HG02943 (cell line): ENCODE results near the gene RABL2B.

Source experiments
- ATAC-seq: cut with Tn5 transposase; IDR thresholded peaks from one replicate; pipeline ENCODE4 v1.9.1; 2021; ENCODE audit warnings: mild to moderate bottlenecking, low read depth, moderate library complexity; ENCODE audit not compliant: unreplicated experiment

The RABL2B gene

GRCh38 chr22:50739279-50739691 is 44.2 kb downstream of the RABL2B start:
- ATAC-seq, result no peak

- no peak for ATAC-seq
These were observed 44.7 kb downstream of the RABL2B start for GRCh38 chr22:50738649-50739227.

- no peak for ATAC-seq
These were observed 45.4 kb downstream of the RABL2B start, which contains the start of gene ACR for GRCh38 chr22:50737728-50738648. TSS of gene ACR (plus strand) at chr22:50738204. CDS start at chr22:50738236, 32 bp downstream.

GRCh38 chr22:50735739-50736030 is 47.8 kb downstream of the RABL2B start:
- ATAC-seq, result no peak

GRCh38 chr22:50734986-50735738 is 48.3 kb downstream of the RABL2B start:
- no peak for ATAC-seq

- no peak for ATAC-seq
These were observed 49.1 kb downstream of the RABL2B start for GRCh38 chr22:50734343-50734771.

- no peak for ATAC-seq
These were observed 49.7 kb downstream of the RABL2B start for GRCh38 chr22:50733521-50734342.

- no peak for ATAC-seq
These were observed 50.8 kb downstream of the RABL2B start for GRCh38 chr22:50732681-50733080.

- no peak for ATAC-seq
These were observed 51.4 kb downstream of the RABL2B start for GRCh38 chr22:50731811-50732624.

GRCh38 chr22:50730941-50731661 is 52.3 kb downstream of the RABL2B start:
- ATAC-seq, result no peak

GRCh38 chr22:50730013-50730891 is 53.2 kb downstream of the RABL2B start:
- no peak for ATAC-seq

GRCh38 chr22:50729391-50730012 is 53.9 kb downstream of the RABL2B start:
- ATAC-seq, result no peak

- ATAC-seq, result no peak
These were observed 54.9 kb downstream of the RABL2B start for GRCh38 chr22:50728523-50728931.

GRCh38 chr22:50727678-50728522 is 55.5 kb downstream of the RABL2B start:
- no peak for ATAC-seq

GRCh38 chr22:50726643-50727340 is 56.6 kb downstream of the RABL2B start:
- no peak for ATAC-seq

- ATAC-seq, result no peak
These were observed 57.8 kb downstream of the RABL2B start for GRCh38 chr22:50725597-50725996.
